HAP-1 (cell line): ENCODE data around the gene SNX22.

Experiments
- DNase-seq, 2 experiments: peaks; one replicate each; pipeline ENCODE4 v3.0.0-alpha.2; 2016 to 2020; ENCODE audit warnings: low spot score in 2 of 2
- H3K27me3 ChIP-seq: fragments of 250-450 bp; sonication (Bioruptor Pico); 2 replicates; pipeline ENCODE4 v1.5.1; 2020; ENCODE audit warnings: low read depth, mild to moderate bottlenecking, moderate library complexity
- H3K36me3 ChIP-seq: fragments of 250-450 bp; sonication (Bioruptor Pico); replicated peaks from 2 replicates; pipeline ENCODE4 v1.5.1; 2020; ENCODE audit warnings: mild to moderate bottlenecking
- H3K4me1 ChIP-seq: fragments of 250-450 bp; sonication (Bioruptor Pico); 2 replicates; pipeline ENCODE4 v1.5.1; 2020; ENCODE audit warnings: mild to moderate bottlenecking
- H3K4me3 ChIP-seq: fragments of 250-450 bp; sonication (Bioruptor Pico); 2 replicates; pipeline ENCODE4 v1.5.1; 2020; ENCODE audit warnings: mild to moderate bottlenecking, moderate library complexity
- H3K9me3 ChIP-seq: fragments of 250-450 bp; sonication (Bioruptor Pico); 2 replicates; pipeline ENCODE4 v1.5.1; 2020; ENCODE audit warnings: mild to moderate bottlenecking, moderate library complexity
- in situ Hi-C: fragments of 300-500 bp; cut with MboI; formaldehyde crosslinking; loops from 3 replicates; pipeline ENCODE4 v1.14.3; 2020; ENCODE audit warnings: low sequenced_read_pairs, inconsistent platforms, mixed read lengths

The SNX22 gene

GRCh38 chr15:64122936-64123351 is 28.6 kb upstream of the SNX22 start:
- no peak overlapping the region for H3K4me3 ChIP-seq
- DNase-seq, result no peak
- H3K4me1 ChIP-seq, result no peaks in the 10 kb centered on the region
- H3K36me3 ChIP-seq, result peaks cover 76% of the 10 kb centered on the region
- H3K27me3 ChIP-seq, result no peaks in the 10 kb centered on the region
- in situ Hi-C loops, result no loop called here
- no peaks in the 10 kb centered on the region for H3K9me3 ChIP-seq

GRCh38 chr15:64125978-64126377 is 25.6 kb upstream of the SNX22 start:
- Histone ChIP-seq H3K4me1 (no peaks in the 10 kb centered on the region), H3K36me3 (peaks cover 84% of the 10 kb centered on the region), H3K27me3 (no peaks in the 10 kb centered on the region), H3K9me3 (no peaks in the 10 kb centered on the region), H3K4me3 (no peak overlapping the region)
- DNase-seq, result no peak
- in situ Hi-C loops, result no loop called here

DNA sequence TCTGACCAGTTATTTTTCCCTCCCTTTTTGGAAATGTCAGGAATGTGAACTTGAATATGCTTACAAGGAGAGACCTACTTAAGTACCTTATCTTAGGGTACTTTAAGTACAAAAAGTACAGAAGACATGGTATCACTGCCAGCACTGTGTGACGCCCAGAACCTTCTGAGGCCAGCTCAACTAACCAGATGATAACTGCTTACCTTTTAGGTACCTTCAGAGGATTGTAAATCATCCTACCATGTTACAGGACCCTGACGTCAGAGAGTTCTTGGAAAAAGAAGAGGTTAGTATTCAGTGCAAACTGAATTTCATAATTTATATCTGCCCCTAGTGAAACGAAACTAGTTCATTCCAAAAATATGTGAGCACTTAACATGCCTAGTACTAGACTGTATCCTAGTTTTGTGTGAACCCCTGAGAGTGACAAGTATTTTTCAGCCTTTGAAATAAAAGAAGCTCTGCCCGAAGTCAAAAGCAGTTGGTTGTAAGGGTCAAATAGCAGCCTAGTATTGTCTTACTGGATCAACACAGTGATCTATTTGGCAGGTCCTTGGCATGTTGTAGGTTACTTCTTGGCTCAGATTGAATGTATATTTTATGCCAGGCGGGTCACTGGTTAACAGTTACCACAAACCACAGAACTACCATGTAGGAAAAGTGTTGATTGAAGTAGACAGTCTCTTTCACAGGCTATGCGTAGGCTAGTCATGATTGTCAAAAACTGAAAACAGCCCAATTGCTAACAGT is 23.8 kb upstream of the SNX22 start:
- H3K4me3 ChIP-seq, result no peak overlapping the region
- H3K36me3 ChIP-seq, result peaks cover 87% of the 10 kb centered on the region
- no peaks in the 10 kb centered on the region for H3K9me3 ChIP-seq
- DNase-seq, result no peak
- H3K4me1 ChIP-seq, result no peaks in the 10 kb centered on the region
- H3K27me3 ChIP-seq, result no peaks in the 10 kb centered on the region
- in situ Hi-C loops, result no loop called here

DNA sequence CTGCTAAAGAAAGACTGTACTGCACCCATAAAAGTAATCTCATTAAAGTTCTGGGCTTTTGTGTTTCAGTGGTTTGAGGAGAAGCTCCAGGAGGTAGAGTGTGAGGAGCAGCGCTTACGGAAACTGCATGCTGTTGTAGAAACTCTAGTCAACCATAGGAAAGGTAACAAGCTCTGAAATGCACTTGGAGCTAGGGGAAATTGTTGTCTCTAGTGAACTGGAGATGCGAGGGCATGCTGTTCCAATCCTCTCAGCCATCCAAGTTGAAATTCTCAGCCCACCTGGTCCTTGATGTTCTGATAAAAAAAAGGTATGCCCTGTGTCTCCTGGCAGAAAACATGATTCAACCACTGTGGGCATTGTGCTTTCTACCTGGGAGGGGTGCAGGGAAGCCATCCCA is 21.4 kb upstream of the SNX22 start:
- in situ Hi-C loops, result no loop called here
- Histone ChIP-seq H3K4me1 (no peaks in the 10 kb centered on the region), H3K4me3 (no peak overlapping the region)

DNA sequence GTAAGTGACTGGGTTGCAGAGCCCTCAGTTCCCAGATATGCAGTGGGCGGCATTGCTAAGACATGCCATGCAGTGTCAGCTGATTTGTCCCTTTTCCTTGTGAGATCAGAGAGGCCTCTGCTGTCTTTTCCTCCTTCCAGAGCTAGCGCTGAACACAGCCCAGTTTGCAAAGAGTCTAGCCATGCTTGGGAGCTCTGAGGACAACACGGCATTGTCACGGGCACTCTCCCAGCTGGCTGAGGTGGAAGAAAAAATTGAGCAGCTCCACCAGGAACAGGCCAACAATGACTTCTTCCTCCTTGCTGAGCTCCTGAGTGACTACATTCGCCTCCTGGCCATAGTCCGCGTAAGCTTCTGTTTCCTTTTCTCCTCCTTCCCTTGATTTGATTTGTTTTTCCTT is 20.0 kb upstream of the SNX22 start:
- in situ Hi-C loops, result no loop called here
- Histone ChIP-seq H3K36me3 (peaks cover 96% of the 10 kb centered on the region), H3K4me1 (no peaks in the 10 kb centered on the region), H3K27me3 (no peaks in the 10 kb centered on the region), H3K9me3 (no peaks in the 10 kb centered on the region), H3K4me3 (no peak overlapping the region)
- DNase-seq, result no peak

More for the DNA sequence above, 21.4 kb upstream of the SNX22 start:
- H3K9me3 ChIP-seq, result no peaks in the 10 kb centered on the region
- DNase-seq, result no peak
- H3K27me3 ChIP-seq, result no peaks in the 10 kb centered on the region
- H3K36me3 ChIP-seq, result peaks cover 93% of the 10 kb centered on the region

- in situ Hi-C loops, result no loop called here
- Histone ChIP-seq H3K9me3 (no peaks in the 10 kb centered on the region), H3K4me3 (no peak overlapping the region), H3K27me3 (no peaks in the 10 kb centered on the region), H3K36me3 (peaks cover 96% of the 10 kb centered on the region), H3K4me1 (no peaks in the 10 kb centered on the region)
- no peak for DNase-seq
Measured at GRCh38 chr15:64132217-64132616, 19.3 kb upstream of the SNX22 start.

DNA sequence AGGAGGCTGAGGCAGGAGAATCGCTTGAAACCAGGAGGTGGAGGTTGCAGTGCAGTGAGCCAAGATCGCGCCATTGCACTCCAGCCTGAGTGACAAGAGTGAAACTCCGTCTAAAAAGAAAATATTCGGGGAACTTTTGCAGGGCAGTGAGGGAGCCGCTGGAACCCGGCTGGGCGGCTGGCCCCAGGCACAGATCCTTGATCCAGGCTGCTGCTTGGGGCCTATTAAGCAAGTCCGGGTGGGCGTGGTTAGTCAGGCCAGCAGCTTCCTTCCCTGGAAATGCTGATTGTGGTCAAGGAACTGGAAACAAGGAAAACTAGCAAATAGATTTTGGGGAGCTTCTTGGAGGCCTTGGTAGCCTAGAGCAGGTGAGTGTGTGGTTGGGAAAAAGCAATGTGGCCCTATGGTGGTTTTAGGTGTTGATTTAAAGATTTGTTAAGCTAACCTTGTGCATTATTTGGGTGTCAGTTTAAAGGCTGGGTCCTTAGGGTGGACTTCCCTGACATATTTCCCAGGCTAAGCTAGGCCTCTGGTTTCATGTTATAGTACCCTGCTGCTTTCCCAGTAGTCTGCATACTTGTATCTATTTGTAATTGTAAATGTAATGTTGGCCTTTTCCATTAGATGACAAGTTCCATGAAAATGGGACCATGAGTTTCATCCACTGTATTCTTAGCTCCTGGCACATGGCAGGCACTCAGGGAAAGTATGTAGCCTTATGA is 17.7 kb upstream of the SNX22 start:
- Histone ChIP-seq H3K36me3 (peaks cover 93% of the 10 kb centered on the region), H3K9me3 (no peaks in the 10 kb centered on the region), H3K27me3 (no peaks in the 10 kb centered on the region), H3K4me1 (no peaks in the 10 kb centered on the region), H3K4me3 (no peak overlapping the region)
- in situ Hi-C loops, result no loop called here
- no peak for DNase-seq

GRCh38 chr15:64134345-64134829 is 17.1 kb upstream of the SNX22 start:
- H3K9me3 ChIP-seq, result no peaks in the 10 kb centered on the region
- H3K36me3 ChIP-seq, result peaks cover 88% of the 10 kb centered on the region
- no peaks in the 10 kb centered on the region for H3K27me3 ChIP-seq
- H3K4me1 ChIP-seq, result no peaks in the 10 kb centered on the region
- DNase-seq, result no peak
- H3K4me3 ChIP-seq, result no peak overlapping the region
- in situ Hi-C loops, result no loop called here

DNA sequence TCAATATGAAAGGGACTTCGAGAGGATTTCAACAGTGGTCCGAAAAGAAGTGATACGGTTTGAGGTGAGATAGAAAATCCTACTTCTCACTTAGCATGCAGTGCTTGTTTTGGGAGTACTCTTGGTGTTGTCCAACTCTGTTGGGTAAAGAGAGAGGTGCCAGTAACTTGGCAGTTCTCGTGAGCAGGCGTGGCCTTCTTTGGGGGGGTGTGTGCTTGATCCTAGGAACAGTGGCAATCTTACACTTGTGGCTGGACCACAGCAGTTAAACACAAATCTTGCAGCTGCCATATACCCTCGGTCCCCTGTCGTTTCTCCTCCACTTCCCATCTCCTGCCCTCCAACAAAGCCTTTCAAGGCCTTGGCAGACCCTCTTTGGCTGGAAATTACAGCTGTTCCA is 15.2 kb upstream of the SNX22 start:
- no peaks in the 10 kb centered on the region for H3K4me1 ChIP-seq
- in situ Hi-C loops, result no loop called here
- DNase-seq, result no peak
- H3K27me3 ChIP-seq, result no peaks in the 10 kb centered on the region
- H3K9me3 ChIP-seq, result no peaks in the 10 kb centered on the region
- H3K36me3 ChIP-seq, result peaks cover 69% of the 10 kb centered on the region
- no peak overlapping the region for H3K4me3 ChIP-seq

GRCh38 chr15:64137226-64137833 is 14.2 kb upstream of the SNX22 start:
- Histone ChIP-seq H3K9me3 (no peaks in the 10 kb centered on the region), H3K36me3 (peaks cover 61% of the 10 kb centered on the region), H3K27me3 (no peaks in the 10 kb centered on the region), H3K4me3 (no peak overlapping the region), H3K4me1 (no peaks in the 10 kb centered on the region)
- in situ Hi-C loops, result no loop called here
- DNase-seq, result no peak

- H3K4me1 ChIP-seq, result no peaks in the 10 kb centered on the region
- no peak overlapping the region for H3K4me3 ChIP-seq
- H3K36me3 ChIP-seq, result peaks cover 51% of the 10 kb centered on the region
- in situ Hi-C loops, result no loop called here
- no peaks in the 10 kb centered on the region for H3K27me3 ChIP-seq
- no peaks in the 10 kb centered on the region for H3K9me3 ChIP-seq
- no peak for DNase-seq
Measured at GRCh38 chr15:64138331-64138941, 13.1 kb upstream of the SNX22 start.

DNA sequence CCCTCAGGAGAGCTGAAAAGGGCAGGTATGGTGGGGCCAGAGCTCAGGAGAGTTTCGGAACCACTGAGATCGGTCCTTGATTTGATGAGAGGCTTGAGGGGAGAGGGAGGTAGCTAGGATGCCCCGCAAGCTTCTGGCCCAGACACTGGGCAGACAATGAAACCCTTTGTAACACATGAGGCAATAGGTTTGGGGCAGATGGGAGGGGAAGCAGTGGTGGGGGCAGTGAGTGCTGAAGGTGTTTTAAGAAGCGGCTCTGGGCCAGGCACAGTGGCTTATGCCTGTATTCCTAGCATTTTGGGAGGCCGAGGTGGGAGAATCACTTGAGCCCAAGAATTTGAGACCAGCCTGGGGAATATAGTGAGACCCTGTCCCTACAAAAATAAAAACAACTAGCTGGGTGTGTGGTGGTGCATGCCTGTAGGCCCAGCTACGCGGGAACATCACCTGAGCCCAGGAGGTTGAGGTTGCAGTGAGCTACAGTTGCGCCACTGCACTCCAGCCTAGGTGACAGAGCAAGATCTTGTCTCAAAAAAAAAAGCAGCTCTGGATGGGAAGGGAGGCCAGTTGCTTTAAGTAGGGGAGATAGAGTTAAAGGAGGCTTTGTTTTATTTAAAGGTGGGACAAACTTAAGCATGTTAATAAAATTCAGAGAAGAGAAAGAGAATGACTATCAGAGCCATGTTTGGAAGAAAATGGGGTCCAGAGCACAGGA is 9.6 kb upstream of the SNX22 start:
- H3K36me3 ChIP-seq, result peaks cover 20% of the 10 kb centered on the region
- in situ Hi-C loops, result no loop called here
- H3K4me3 ChIP-seq, result no peak overlapping the region
- no peak for DNase-seq
- no peaks in the 10 kb centered on the region for H3K4me1 ChIP-seq
- H3K27me3 ChIP-seq, result no peaks in the 10 kb centered on the region
- no peaks in the 10 kb centered on the region for H3K9me3 ChIP-seq

DNA sequence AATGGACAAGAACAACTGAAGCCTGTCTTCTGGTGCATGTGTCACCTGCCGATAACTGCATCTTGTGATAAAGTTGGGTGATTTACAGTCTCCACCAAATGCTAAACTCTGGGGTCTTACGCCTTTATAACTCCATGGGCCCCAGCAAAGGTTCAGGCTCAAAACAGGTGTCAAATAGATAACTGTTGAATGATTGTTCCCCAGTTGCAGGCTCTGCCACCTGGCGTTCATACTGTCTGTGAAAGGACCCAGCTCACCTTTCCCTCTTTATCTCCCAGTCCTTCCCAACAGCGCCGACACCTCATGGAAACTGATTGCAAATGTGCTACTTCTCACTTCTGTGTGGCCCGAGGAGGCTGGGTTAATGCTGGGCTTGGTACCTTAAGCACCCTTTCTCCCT is 8.3 kb upstream of the SNX22 start:
- Histone ChIP-seq H3K4me3 (no peak overlapping the region), H3K4me1 (no peaks in the 10 kb centered on the region), H3K27me3 (no peaks in the 10 kb centered on the region), H3K36me3 (peaks cover 10% of the 10 kb centered on the region), H3K9me3 (no peaks in the 10 kb centered on the region)
- DNase-seq, result no peak
- in situ Hi-C loops, result no loop called here
